ENCODE data around the gene PRRC2C. TPM values are rescaled to one million over a fixed set of nuclear protein-coding genes. Genes with fewer than 3 reads are reported as not detected.
"Not testable (repeated sequence)": the region's sequence is repeated elsewhere in the genome, so short reads cannot be mapped to it uniquely, and the experiment has no call there.

Gene PRRC2C
- total and polyA plus RNA-seq, 5 donors from 2014 or later = 24.7 to 371 (median 37.5) TPM

DNA sequence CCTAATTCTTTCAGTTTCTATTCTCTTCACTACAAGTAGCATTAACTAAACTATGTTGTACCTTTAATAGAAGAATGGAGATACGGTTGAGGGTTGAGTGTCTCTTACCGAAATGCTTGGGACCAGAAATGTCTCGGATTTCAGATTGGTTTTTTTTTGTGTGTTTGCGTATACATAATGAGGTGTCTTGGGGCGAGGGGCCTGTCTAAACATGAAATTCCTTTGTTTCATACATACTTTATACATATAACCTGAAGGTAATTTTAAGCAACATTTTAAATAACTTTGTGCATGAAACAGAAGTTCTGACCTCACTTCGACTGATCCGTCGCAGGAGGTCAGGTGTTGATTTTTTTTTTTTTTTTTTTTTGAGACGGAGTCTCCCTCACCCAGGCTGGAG lies 100.4 kb downstream of the PRRC2C start:
- Mint-ChIP-seq H3K4me3 (no peak overlapping the region), H3K27me3 (no peaks in the 10 kb centered on the region), H3K36me3 (peaks cover 54% of the 10 kb centered on the region), H3K9me3 (peaks cover 0 to 1% (median 0%) of the 10 kb centered on the region in 7 donors), H3K4me1 (peaks cover 4 to 22% (median 6%) of the 10 kb centered on the region in 4 donors), H3K27ac (no peak overlapping the region)
- no peaks in the 10 kb centered on the region for H3K4me1 ChIP-seq (ENCODE audit: control insufficient read depth, insufficient read depth, low read length, poor library complexity, severe bottlenecking)
- H3K4me3 ChIP-seq (ENCODE audit: low read depth, low read length) = no peak overlapping the region
- no peak overlapping the region for H3K27ac ChIP-seq (ENCODE audit: insufficient read depth, low read length, poor library complexity, severe bottlenecking)
- ATAC-seq (ENCODE audit: low read depth in 2 of 2) (no peak), DNase-seq (no peak)
- no peaks in the 10 kb centered on the region for H3K27me3 ChIP-seq (ENCODE audit: control insufficient read depth, insufficient read depth, low read length)
- H3K36me3 ChIP-seq (ENCODE audit: control insufficient read depth, insufficient read depth, low read length) = peaks cover 91% of the 10 kb centered on the region
- H3K9me3 ChIP-seq (ENCODE audit: control insufficient read depth in 2 of 2, low read length in 2 of 2) = no peaks in the 10 kb centered on the region

DNA sequence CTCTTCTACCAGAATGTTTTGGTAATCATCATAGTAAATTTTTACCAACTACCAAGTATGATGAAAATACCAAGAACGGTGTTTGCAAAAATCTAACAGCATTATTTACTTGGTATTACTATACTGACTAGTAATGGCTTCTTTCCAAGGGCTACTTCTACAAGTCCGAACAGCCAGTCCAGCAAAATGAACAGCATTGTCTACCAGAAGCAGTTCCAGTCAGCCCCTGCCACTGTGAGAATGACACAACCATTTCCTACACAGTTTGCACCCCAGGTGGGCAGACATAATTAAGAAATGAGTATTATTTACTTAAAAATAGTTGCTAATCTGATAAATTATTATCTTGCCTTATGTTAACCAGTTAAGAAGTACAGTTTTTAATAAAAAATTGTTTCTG lies 102.9 kb downstream of the PRRC2C start:
- ATAC-seq (ENCODE audit: low read depth in 2 of 2) = no peak
- no peak overlapping the region for H3K4me3 Mint-ChIP-seq
- no peak overlapping the region for H3K27ac Mint-ChIP-seq

GRCh38 chr1:171590022-171590421 lies 104.7 kb downstream of the PRRC2C start:
- Mint-ChIP-seq H3K4me1 (peaks cover 0 to 5% (median 2%) of the 10 kb centered on the region in 4 donors), H3K4me3 (no peak overlapping the region), H3K36me3 (peaks cover 61% of the 10 kb centered on the region), H3K27ac (no peak overlapping the region), H3K27me3 (peaks cover under 1% of the 10 kb centered on the region), H3K9me3 (peaks cover 0 to 1% (median 0%) of the 10 kb centered on the region in 7 donors)
- H3K36me3 ChIP-seq (ENCODE audit: control insufficient read depth, insufficient read depth, low read length) = peaks cover 79% of the 10 kb centered on the region
- H3K4me3 ChIP-seq (ENCODE audit: low read depth, low read length) = no peak overlapping the region
- no peaks in the 10 kb centered on the region for H3K27me3 ChIP-seq (ENCODE audit: control insufficient read depth, insufficient read depth, low read length)
- DNase-seq = no peak
- no peak for ATAC-seq (ENCODE audit: low read depth in 2 of 2)
- no peaks in the 10 kb centered on the region for H3K9me3 ChIP-seq (ENCODE audit: control insufficient read depth in 2 of 2, low read length in 2 of 2)
- H3K27ac ChIP-seq (ENCODE audit: insufficient read depth, low read length, poor library complexity, severe bottlenecking) = no peak overlapping the region
- no peaks in the 10 kb centered on the region for H3K4me1 ChIP-seq (ENCODE audit: control insufficient read depth, insufficient read depth, low read length, poor library complexity, severe bottlenecking)

More for the DNA sequence above, 102.9 kb downstream of the PRRC2C start:
- H3K4me1 ChIP-seq (ENCODE audit: control insufficient read depth, insufficient read depth, low read length, poor library complexity, severe bottlenecking) = no peaks in the 10 kb centered on the region
- H3K27me3 ChIP-seq (ENCODE audit: control insufficient read depth, insufficient read depth, low read length) = no peaks in the 10 kb centered on the region
- no peak overlapping the region for H3K27ac ChIP-seq (ENCODE audit: insufficient read depth, low read length, poor library complexity, severe bottlenecking)
- DNase-seq = no peak
- H3K36me3 Mint-ChIP-seq = peaks cover 67% of the 10 kb centered on the region
- peaks cover 91% of the 10 kb centered on the region for H3K36me3 ChIP-seq (ENCODE audit: control insufficient read depth, insufficient read depth, low read length)
- peaks cover 0 to 1% (median 0%) of the 10 kb centered on the region in 7 donors for H3K9me3 Mint-ChIP-seq
- H3K4me1 Mint-ChIP-seq = peaks cover 0 to 6% (median 3%) of the 10 kb centered on the region in 4 donors
- no peaks in the 10 kb centered on the region for H3K27me3 Mint-ChIP-seq
- H3K4me3 ChIP-seq (ENCODE audit: low read depth, low read length) = no peak overlapping the region
- no peaks in the 10 kb centered on the region for H3K9me3 ChIP-seq (ENCODE audit: control insufficient read depth in 2 of 2, low read length in 2 of 2)

DNA sequence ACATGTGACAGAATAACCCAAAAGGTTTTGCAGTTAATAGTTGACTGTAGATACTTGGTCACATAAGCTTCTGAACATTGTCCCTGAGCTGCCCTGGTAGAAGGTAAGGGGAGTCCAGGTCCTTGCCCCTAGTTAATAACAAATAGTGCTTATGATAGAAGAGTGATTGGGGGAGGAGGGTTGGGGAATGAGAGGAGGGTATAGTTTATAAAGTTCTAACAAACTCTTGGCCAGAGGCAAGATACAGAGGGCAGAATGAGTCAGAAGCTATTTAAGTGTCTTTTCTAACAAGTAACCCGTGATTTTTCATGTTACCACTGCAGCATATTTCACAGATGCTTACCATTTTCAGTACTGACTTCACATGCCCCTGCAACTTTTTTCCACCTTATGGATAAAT lies 110.0 kb downstream of the PRRC2C start:
- H3K27ac Mint-ChIP-seq = no peak overlapping the region

DNA sequence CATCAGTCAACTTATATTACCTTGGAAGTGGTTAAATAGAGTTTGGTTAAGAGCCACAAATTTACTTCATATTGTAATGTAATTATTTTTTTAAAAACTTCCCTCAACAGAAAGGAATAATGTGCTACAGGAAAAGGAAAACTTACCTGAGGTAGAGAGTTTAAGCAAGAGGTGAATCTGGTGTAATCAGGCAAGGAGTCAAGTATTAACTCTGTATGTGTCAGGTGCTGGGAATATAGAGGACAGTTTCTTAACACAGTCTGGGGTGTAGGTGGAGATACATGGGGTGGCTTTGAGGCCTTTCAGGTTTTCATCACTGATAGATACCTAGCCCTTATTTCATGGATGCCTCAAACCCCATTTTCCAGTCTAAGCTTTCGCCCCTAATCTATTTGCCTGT lies 110.8 kb downstream of the PRRC2C start:
- H3K27me3 Mint-ChIP-seq = peaks cover 4% of the 10 kb centered on the region
- Histone ChIP-seq H3K4me3 (ENCODE audit: low read depth, low read length) (no peak overlapping the region), H3K27ac (ENCODE audit: insufficient read depth, low read length, poor library complexity, severe bottlenecking) (no peak overlapping the region), H3K4me1 (ENCODE audit: control insufficient read depth, insufficient read depth, low read length, poor library complexity, severe bottlenecking) (no peaks in the 10 kb centered on the region), H3K27me3 (ENCODE audit: control insufficient read depth, insufficient read depth, low read length) (no peaks in the 10 kb centered on the region), H3K36me3 (ENCODE audit: control insufficient read depth, insufficient read depth, low read length) (peaks cover 26% of the 10 kb centered on the region), H3K9me3 (ENCODE audit: control insufficient read depth in 2 of 2, low read length in 2 of 2) (no peaks in the 10 kb centered on the region)
- H3K9me3 Mint-ChIP-seq = peaks cover 0 to 4% (median 0%) of the 10 kb centered on the region in 7 donors
- H3K4me1 Mint-ChIP-seq = peaks cover 0 to 7% (median 3%) of the 10 kb centered on the region in 4 donors
- peaks cover 17% of the 10 kb centered on the region for H3K36me3 Mint-ChIP-seq
- peak overlapping the region in 1 of 3 donors; percentile 5 for H3K27ac Mint-ChIP-seq
- H3K4me3 Mint-ChIP-seq = no peak overlapping the region
- DNase-seq (no peak), ATAC-seq (ENCODE audit: low read depth in 2 of 2) (no peak)

More for the DNA sequence above, 110.0 kb downstream of the PRRC2C start:
- H3K36me3 Mint-ChIP-seq = peaks cover 25% of the 10 kb centered on the region
- no peak overlapping the region for H3K4me3 ChIP-seq (ENCODE audit: low read depth, low read length)
- no peaks in the 10 kb centered on the region for H3K4me1 ChIP-seq (ENCODE audit: control insufficient read depth, insufficient read depth, low read length, poor library complexity, severe bottlenecking)
- ATAC-seq (ENCODE audit: low read depth in 2 of 2) = no peak
- peaks cover 0 to 7% (median 3%) of the 10 kb centered on the region in 4 donors for H3K4me1 Mint-ChIP-seq
- no peaks in the 10 kb centered on the region for H3K9me3 ChIP-seq (ENCODE audit: control insufficient read depth in 2 of 2, low read length in 2 of 2)
- peaks cover 4% of the 10 kb centered on the region for H3K27me3 Mint-ChIP-seq
- peaks cover 0 to 4% (median 0%) of the 10 kb centered on the region in 7 donors for H3K9me3 Mint-ChIP-seq
- peaks cover 34% of the 10 kb centered on the region for H3K36me3 ChIP-seq (ENCODE audit: control insufficient read depth, insufficient read depth, low read length)
- DNase-seq = no peak
- H3K4me3 Mint-ChIP-seq = no peak overlapping the region
- H3K27ac ChIP-seq (ENCODE audit: insufficient read depth, low read length, poor library complexity, severe bottlenecking) = no peak overlapping the region
- no peaks in the 10 kb centered on the region for H3K27me3 ChIP-seq (ENCODE audit: control insufficient read depth, insufficient read depth, low read length)

DNA sequence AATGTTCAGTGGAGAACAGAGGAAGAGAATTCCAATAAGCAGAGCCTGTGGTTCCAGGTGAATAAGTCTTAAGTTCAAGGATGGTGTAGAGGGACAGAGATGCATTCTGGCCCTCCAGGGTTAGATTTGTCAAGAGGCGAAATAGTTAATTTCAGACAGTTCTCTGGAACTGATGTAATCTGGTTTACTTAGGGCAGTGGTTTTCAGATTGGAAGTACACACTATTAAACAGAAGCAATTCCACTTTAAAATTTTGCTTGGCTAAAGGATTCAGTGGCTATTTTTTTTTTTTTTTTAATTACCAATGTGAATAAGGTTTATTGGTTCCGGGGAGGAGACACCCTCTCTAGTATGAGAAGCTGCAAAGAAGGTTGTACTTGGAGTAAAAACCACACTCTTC lies 111.4 kb downstream of the PRRC2C start:
- no peaks in the 10 kb centered on the region for H3K9me3 ChIP-seq (ENCODE audit: control insufficient read depth in 2 of 2, low read length in 2 of 2)
- Mint-ChIP-seq H3K27ac (peak overlapping the region in 1 of 3 donors; percentile 5), H3K4me3 (no peak overlapping the region), H3K9me3 (peaks cover 0 to 4% (median 0%) of the 10 kb centered on the region in 7 donors), H3K27me3 (peaks cover 4% of the 10 kb centered on the region), H3K36me3 (peaks cover 11% of the 10 kb centered on the region), H3K4me1 (peaks cover 0 to 7% (median 3%) of the 10 kb centered on the region in 4 donors)
- H3K4me3 ChIP-seq (ENCODE audit: low read depth, low read length) = no peak overlapping the region
- H3K36me3 ChIP-seq (ENCODE audit: control insufficient read depth, insufficient read depth, low read length) = peaks cover 20% of the 10 kb centered on the region
- no peaks in the 10 kb centered on the region for H3K4me1 ChIP-seq (ENCODE audit: control insufficient read depth, insufficient read depth, low read length, poor library complexity, severe bottlenecking)
- no peak overlapping the region for H3K27ac ChIP-seq (ENCODE audit: insufficient read depth, low read length, poor library complexity, severe bottlenecking)
- ATAC-seq (ENCODE audit: low read depth in 2 of 2) (no peak), DNase-seq (no peak)
- H3K27me3 ChIP-seq (ENCODE audit: control insufficient read depth, insufficient read depth, low read length) = no peaks in the 10 kb centered on the region

GRCh38 chr1:171597203-171597602 lies 111.9 kb downstream of the PRRC2C start:
- no peak for DNase-seq
- Histone ChIP-seq H3K4me1 (ENCODE audit: control insufficient read depth, insufficient read depth, low read length, poor library complexity, severe bottlenecking) (no peaks in the 10 kb centered on the region), H3K9me3 (ENCODE audit: control insufficient read depth in 2 of 2, low read length in 2 of 2) (no peaks in the 10 kb centered on the region), H3K4me3 (ENCODE audit: low read depth, low read length) (no peak overlapping the region), H3K36me3 (ENCODE audit: control insufficient read depth, insufficient read depth, low read length) (peaks cover 15% of the 10 kb centered on the region), H3K27me3 (ENCODE audit: control insufficient read depth, insufficient read depth, low read length) (no peaks in the 10 kb centered on the region), H3K27ac (ENCODE audit: insufficient read depth, low read length, poor library complexity, severe bottlenecking) (no peak overlapping the region)
- no peak for ATAC-seq (ENCODE audit: low read depth in 2 of 2)
- H3K27ac Mint-ChIP-seq = no peak overlapping the region
- peaks cover 4% of the 10 kb centered on the region for H3K27me3 Mint-ChIP-seq
- peaks cover 0 to 4% (median 0%) of the 10 kb centered on the region in 7 donors for H3K9me3 Mint-ChIP-seq
- H3K4me3 Mint-ChIP-seq = no peak overlapping the region
- peaks cover 8% of the 10 kb centered on the region for H3K36me3 Mint-ChIP-seq
- H3K4me1 Mint-ChIP-seq = peaks cover 0 to 7% (median 3%) of the 10 kb centered on the region in 4 donors

DNA sequence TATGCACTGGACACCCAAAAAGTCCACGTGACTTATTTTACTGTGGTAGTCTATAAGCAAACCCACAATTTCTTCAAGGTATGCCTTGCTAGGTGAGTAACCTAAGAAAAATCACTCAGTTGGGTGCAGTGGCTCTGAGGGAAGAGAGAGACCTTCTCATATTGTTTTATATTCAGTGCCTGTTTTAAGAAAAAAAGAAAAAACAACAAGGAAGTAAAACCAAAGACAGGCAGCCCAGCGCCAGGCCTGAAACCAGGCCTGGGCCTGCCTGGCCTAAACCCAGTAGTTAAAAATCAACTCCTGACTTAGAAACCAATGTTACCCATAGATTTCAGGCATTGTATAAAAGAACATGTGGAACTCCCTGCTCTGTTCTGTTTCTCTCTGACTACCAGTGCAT lies 115.0 kb downstream of the PRRC2C start:
- H3K9me3 Mint-ChIP-seq; ATAC-seq (ENCODE audit: low read depth in 2 of 2); H3K27me3 ChIP-seq (ENCODE audit: control insufficient read depth, insufficient read depth, low read length); H3K36me3 Mint-ChIP-seq; H3K27ac ChIP-seq (ENCODE audit: insufficient read depth, low read length, poor library complexity, severe bottlenecking); H3K4me1 Mint-ChIP-seq; H3K9me3 ChIP-seq (ENCODE audit: control insufficient read depth in 2 of 2, low read length in 2 of 2); H3K4me3 ChIP-seq (ENCODE audit: low read depth, low read length); H3K4me1 ChIP-seq (ENCODE audit: control insufficient read depth, insufficient read depth, low read length, poor library complexity, severe bottlenecking); H3K36me3 ChIP-seq (ENCODE audit: control insufficient read depth, insufficient read depth, low read length); DNase-seq; H3K27ac Mint-ChIP-seq; H3K4me3 Mint-ChIP-seq: not testable (repeated sequence)
- peaks cover 10% of the 10 kb centered on the region for H3K27me3 Mint-ChIP-seq

Data from CD4-positive, CD25-positive, alpha-beta regulatory T cell (primary cell).